Epithelial cell of proximal tubule (primary cell): ENCODE results near the gene PLCH2. TPM values are rescaled to one million over a fixed set of nuclear protein-coding genes. Genes with fewer than 3 reads are reported as not detected.
"Not testable (repeated sequence)": the region's sequence is repeated elsewhere in the genome, so short reads cannot be mapped to it uniquely, and the experiment has no call there.

Experiments used
- DNase-seq: peaks from one replicate; pipeline ENCODE4 v3.0.0-alpha.2; 2011; ENCODE audit warnings: low read depth
- H3K4me3 ChIP-seq: 2 replicates; pipeline ENCODE4 v1.5.1; 2011; ENCODE audit warnings: low read depth, mild to moderate bottlenecking, low read length
- total RNA-seq: library from RNA; depleted of rRNA; stranded (reverse); fragments of >200 nt; gene quantifications from 2 replicates; pipeline ENCODE4 v1.2.3, GENCODE V29; 2015
- TF ChIP-seq, protein P1 (sequence below): conservative IDR thresholded peaks from 2 replicates; pipeline ENCODE4 v1.5.1; 2012; ENCODE audit warnings: low read depth, mild to moderate bottlenecking, low read length

The PLCH2 gene
- total RNA-seq, 1 donor from 2014 or later, result 0.12 TPM

- TF ChIP-seq, protein P1, sequence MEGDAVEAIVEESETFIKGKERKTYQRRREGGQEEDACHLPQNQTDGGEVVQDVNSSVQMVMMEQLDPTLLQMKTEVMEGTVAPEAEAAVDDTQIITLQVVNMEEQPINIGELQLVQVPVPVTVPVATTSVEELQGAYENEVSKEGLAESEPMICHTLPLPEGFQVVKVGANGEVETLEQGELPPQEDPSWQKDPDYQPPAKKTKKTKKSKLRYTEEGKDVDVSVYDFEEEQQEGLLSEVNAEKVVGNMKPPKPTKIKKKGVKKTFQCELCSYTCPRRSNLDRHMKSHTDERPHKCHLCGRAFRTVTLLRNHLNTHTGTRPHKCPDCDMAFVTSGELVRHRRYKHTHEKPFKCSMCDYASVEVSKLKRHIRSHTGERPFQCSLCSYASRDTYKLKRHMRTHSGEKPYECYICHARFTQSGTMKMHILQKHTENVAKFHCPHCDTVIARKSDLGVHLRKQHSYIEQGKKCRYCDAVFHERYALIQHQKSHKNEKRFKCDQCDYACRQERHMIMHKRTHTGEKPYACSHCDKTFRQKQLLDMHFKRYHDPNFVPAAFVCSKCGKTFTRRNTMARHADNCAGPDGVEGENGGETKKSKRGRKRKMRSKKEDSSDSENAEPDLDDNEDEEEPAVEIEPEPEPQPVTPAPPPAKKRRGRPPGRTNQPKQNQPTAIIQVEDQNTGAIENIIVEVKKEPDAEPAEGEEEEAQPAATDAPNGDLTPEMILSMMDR, result peak; percentile 7
- H3K4me3 ChIP-seq, result peak overlapping the region; percentile 72
- no peak for DNase-seq
Measured at GRCh38 chr1:2546515-2547209, 70.6 kb downstream of the PLCH2 start.

DNA sequence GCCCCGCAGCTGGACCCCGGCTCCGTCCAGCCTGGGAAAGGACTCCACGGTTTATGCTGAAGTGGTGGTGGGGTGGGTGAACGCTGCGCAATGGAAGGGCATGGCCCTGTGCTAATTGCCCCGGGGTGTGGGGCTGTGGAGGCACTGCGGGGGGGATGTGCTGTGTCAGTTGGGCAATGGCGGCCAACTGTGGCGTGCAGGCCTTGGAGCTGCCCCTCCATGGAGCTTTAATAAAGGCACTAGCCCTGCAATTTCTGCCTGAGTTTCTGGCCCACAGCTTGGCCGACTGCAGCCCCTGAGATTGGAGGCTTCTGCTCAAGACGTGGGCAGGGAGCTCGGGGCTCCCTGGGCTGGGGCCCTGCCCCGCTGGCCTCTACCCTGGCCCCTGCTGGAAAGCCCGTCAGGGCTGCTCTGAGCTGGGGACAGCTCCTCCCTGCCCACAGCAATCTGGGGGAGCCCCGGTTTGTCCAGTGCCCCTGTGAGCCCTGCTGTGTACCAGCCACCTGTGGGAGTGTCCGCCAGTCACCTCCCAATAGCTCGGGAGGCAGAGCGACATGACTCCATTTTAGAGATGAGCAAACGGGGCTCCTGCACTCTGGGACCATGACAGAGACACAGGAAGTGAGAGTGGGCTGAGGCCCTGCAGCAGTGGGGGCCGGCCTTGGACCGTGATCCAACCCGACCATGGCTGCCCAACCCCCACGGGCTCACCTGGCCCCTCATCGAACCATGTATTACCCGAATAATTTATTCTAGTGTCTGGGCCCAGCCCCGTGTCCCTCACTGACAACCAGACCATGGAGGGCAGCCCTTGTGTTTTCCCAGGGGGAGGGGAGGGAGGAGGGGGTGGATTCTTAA, 71.3 kb downstream of the PLCH2 start:
- DNase-seq, result no peak
- H3K4me3 ChIP-seq, result peak overlapping the region; percentile 72
- TF ChIP-seq, protein P1, result no peak

- TF ChIP-seq, protein P1, result peak; percentile 92
- no peak for DNase-seq
- H3K4me3 ChIP-seq, result peak overlapping the region; percentile 37
Measured at GRCh38 chr1:2548068-2548589, 72.0 kb downstream of the PLCH2 start.

DNA sequence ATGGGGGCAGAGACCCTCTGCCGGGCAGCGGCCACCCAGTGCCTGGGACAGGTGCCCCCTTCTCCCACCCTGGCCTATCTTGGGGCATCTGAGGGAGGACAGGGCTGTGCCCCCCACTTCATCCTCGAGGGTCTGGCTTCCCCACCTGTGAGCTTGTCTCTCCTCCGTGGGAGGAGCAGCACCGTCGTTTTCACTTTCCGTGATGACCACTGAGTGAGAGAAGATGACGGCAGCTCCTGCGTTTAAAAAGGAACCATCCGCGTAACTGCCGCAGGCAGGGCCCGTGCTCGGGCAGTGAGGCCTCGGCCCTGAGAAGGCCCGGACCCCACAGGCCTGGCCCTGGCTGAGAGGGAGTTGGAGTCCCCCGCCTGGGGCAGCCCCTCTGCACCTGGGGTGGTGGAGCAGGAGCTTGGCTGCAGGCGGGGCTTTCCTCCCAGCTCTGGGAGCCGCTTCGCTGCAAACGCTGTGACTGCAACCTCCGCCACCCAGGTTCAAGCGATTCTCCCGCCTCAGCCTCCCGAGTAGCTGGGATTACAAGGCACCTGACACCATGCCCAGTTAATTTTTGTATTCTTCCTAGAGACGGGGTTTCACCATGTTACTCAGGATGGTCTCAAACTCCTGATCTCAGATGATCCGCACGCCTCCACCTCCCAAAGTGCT, 73.4 kb downstream of the PLCH2 start:
- H3K4me3 ChIP-seq, DNase-seq: not testable (repeated sequence)

DNA sequence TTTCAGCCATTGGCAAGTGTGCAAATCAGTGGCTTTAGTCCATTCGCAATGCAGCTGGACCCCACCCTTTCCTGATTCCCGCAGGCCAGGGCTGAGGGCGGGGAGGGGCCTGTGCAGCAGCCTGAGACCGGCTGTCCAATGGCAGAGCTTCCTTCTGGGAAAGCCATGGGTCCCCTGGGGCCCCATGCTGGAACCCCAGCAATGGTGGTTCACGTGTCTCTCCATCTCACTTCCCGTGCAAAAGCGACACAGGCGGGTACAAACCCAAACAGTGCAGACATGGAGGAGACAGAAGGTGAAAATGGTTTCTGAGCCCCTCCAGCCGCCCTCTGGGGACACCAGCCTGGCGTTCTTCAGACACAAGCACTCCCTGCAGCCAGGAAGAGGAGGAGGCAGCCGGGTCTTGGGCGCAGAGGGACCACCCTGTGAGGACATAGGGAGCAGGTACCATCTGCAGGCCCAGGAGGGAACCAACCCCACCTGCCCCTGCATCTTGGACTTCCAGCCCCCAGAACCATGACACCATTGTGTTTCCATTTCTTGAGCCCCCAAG, 74.3 kb downstream of the PLCH2 start:
- not testable (repeated sequence) for DNase-seq, H3K4me3 ChIP-seq

DNA sequence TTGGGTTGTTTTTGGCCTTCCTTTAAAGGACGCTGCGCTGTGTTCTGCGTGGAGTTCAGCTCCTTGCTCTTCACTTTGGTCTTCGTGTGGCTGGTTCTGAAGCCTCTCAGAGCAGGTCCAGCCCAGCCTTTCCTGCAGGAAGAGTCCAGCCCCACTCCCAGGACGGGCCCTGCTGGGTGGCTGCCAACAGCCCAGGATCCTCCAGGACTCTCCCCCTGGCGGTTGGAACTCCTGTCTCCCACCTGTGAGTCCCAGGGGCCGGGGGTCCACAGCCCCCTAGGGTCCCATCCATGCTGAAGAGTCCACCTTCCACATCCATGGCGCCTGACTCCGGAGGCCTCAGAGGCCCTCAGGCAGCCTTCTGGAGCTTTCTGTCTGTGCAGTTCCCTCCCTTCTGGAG, 75.5 kb downstream of the PLCH2 start:
- H3K4me3 ChIP-seq, DNase-seq: not testable (repeated sequence)

DNA sequence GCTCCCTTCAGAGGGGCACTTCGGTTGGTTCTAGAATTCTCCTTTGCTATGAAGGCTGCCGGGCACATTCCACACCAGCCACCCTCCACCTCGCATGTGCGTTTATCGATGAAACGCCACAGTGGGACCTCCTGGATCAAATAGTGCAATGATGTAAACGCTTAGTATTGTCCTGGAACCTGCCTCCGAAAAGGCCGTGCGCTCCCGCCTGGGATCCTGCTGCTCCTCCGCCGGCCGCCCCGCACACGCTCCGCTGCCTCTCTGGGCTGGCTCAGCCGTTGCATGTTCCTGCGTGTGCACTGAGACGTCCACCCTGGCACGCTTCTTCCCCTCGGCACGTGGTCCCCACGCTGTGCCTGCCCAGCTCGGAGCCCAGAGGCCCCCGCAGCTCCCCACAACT, 76.1 kb downstream of the PLCH2 start:
- DNase-seq, result no peak
- H3K4me3 ChIP-seq, result no peak overlapping the region
- TF ChIP-seq, protein P1, result no peak

DNA sequence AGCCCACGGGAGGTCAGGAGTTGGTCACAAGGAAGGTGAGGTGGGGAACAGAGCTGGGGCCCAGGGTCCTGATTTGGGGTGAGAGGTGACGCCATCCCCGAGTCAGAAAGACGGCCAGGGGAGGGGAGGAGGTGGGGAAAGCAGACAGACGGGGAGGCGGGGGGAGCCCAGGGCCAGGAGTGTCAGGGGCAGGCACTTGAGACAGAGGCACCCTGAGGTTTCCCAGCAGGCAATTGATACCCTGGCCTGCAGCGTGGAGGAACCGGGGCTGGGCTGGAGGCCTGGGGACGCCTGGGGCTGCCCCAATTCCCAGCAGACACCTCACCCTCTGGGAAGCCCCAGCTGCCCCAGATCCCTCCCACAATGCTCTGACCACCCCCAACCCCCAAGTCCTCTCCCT, 77.0 kb downstream of the PLCH2 start:
- not testable (repeated sequence) for DNase-seq, H3K4me3 ChIP-seq
